ENCODE measurements around the gene CDC34.

DNA sequence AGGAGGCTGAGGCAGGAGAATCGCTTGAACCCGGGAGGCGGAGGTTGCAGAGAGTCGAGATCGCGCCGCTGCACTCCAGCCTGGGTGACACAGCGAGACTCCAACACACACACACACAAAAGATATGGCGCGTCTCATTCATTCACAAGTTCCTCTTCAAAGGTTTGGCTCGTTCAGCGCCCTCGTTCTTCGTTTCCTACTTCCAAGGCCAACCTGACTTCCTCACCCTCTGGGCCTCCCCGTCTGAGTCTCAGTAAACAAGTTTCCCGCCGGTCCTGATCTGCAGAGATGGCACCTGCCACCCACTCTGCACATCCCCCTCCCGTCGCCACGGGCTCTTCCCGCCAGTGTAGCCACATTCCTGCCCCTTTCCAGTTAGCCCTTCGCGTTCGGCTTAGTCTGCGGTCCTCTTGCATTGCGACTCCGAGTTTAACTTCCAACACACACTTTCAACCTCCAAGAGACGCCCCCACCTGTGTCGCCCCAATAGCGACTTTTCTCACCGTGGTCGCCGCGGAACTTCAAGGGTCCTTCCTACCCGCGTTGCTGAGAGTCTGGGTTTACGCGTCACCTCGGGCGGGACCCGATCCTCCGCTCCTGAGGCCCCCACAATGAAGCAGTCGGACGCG lies 39.5 kb downstream of the CDC34 start:
- TF ChIP-seq, protein P1, sequence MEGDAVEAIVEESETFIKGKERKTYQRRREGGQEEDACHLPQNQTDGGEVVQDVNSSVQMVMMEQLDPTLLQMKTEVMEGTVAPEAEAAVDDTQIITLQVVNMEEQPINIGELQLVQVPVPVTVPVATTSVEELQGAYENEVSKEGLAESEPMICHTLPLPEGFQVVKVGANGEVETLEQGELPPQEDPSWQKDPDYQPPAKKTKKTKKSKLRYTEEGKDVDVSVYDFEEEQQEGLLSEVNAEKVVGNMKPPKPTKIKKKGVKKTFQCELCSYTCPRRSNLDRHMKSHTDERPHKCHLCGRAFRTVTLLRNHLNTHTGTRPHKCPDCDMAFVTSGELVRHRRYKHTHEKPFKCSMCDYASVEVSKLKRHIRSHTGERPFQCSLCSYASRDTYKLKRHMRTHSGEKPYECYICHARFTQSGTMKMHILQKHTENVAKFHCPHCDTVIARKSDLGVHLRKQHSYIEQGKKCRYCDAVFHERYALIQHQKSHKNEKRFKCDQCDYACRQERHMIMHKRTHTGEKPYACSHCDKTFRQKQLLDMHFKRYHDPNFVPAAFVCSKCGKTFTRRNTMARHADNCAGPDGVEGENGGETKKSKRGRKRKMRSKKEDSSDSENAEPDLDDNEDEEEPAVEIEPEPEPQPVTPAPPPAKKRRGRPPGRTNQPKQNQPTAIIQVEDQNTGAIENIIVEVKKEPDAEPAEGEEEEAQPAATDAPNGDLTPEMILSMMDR (IDR thresholded peaks at IDR 0.05): no peak
- TF ChIP-seq EP300 (IDR thresholded peaks at IDR 0.05): no peak
- TF ChIP-seq HDAC2 (IDR thresholded peaks at IDR 0.05): no peak
- no peak for TF ChIP-seq ZFP36 (IDR thresholded peaks at IDR 0.05; ENCODE audit: borderline replicate concordance, partially characterized antibody)
- no peak for TF ChIP-seq POLR2A (IDR thresholded peaks at IDR 0.05; ENCODE audit: low read length)
- TF ChIP-seq NPAS2 (CRISPR knock-in tag; IDR thresholded peaks at IDR 0.05; ENCODE audit: borderline replicate concordance): no peak
- no peak for TF ChIP-seq SMC3 (IDR thresholded peaks at IDR 0.05)
- no peak for TF ChIP-seq RFX5 (IDR thresholded peaks at IDR 0.05)
